ENCODE results near the gene SFTPD.
"Not testable (repeated sequence)": the region's sequence is repeated elsewhere in the genome, so short reads cannot be mapped to it uniquely, and the experiment has no call there.

DNA sequence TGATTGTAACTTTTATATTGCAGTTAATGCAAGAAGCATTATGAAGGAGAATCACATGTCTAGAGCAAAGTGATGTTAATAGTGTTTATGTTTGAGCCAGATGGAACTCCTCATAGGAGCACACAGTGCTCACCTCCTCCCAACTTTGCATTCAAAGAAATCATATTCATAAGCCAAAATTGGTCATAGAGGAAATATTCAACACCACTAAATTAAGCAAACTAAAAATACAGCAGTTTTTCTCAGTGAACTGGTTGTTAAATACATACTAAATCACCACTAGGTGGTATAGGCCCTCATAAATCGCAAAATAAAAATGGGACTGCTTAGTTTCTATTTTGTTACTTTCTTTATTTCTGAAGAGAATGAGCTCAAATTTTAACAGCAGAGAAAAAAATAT is 34.4 kb downstream of the SFTPD start:
- TF ChIP-seq, protein P1, sequence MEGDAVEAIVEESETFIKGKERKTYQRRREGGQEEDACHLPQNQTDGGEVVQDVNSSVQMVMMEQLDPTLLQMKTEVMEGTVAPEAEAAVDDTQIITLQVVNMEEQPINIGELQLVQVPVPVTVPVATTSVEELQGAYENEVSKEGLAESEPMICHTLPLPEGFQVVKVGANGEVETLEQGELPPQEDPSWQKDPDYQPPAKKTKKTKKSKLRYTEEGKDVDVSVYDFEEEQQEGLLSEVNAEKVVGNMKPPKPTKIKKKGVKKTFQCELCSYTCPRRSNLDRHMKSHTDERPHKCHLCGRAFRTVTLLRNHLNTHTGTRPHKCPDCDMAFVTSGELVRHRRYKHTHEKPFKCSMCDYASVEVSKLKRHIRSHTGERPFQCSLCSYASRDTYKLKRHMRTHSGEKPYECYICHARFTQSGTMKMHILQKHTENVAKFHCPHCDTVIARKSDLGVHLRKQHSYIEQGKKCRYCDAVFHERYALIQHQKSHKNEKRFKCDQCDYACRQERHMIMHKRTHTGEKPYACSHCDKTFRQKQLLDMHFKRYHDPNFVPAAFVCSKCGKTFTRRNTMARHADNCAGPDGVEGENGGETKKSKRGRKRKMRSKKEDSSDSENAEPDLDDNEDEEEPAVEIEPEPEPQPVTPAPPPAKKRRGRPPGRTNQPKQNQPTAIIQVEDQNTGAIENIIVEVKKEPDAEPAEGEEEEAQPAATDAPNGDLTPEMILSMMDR (IDR thresholded peaks at IDR 0.05; ENCODE audit: borderline replicate concordance, extremely low read depth, low read length, poor library complexity, severe bottlenecking), result not testable (repeated sequence)
- not testable (repeated sequence) for TF ChIP-seq EZH2 (IDR thresholded peaks at IDR 0.05; ENCODE audit: borderline replicate concordance, low read depth, low read length, severe bottlenecking)

All from DND-41 (cell line).